GM18873 (cell line): ENCODE results near the gene TM2D3.

Experiments
- ATAC-seq: cut with Tn5 transposase; IDR thresholded peaks from one replicate; pipeline ENCODE4 v1.9.1; 2021; ENCODE audit warnings: mild to moderate bottlenecking, moderate library complexity, moderate number of reproducible peaks; ENCODE audit not compliant: unreplicated experiment, low FRiP score

TM2D3 gene

GRCh38 chr15:101625980-101626379, 26.2 kb downstream of the TM2D3 start:
- ATAC-seq: no peak

GRCh38 chr15:101625184-101625583, 27.0 kb downstream of the TM2D3 start:
- ATAC-seq: no peak

GRCh38 chr15:101623367-101624304, 28.5 kb downstream of the TM2D3 start:
- no peak for ATAC-seq

GRCh38 chr15:101621961-101622360, 30.2 kb downstream of the TM2D3 start:
- ATAC-seq: no peak

GRCh38 chr15:101620671-101621070, 31.5 kb downstream of the TM2D3 start:
- ATAC-seq: no peak

- ATAC-seq: no peak
Measured at GRCh38 chr15:101619615-101619865, 32.6 kb downstream of the TM2D3 start.

GRCh38 chr15:101618851-101619614, 33.1 kb downstream of the TM2D3 start:
- ATAC-seq: no peak

- no peak for ATAC-seq
Measured at GRCh38 chr15:101618076-101618475, 34.1 kb downstream of the TM2D3 start.

- ATAC-seq: no peak
Measured at GRCh38 chr15:101617390-101617965, 34.7 kb downstream of the TM2D3 start.

- no peak for ATAC-seq
Measured at GRCh38 chr15:101615986-101616848, 36.0 kb downstream of the TM2D3 start.

GRCh38 chr15:101615414-101615985, 36.7 kb downstream of the TM2D3 start:
- no peak for ATAC-seq

- ATAC-seq: no peak
Measured at GRCh38 chr15:101614761-101615160, 37.4 kb downstream of the TM2D3 start.

GRCh38 chr15:101614001-101614585, 38.1 kb downstream of the TM2D3 start:
- ATAC-seq: no peak

GRCh38 chr15:101613130-101614000, 38.8 kb downstream of the TM2D3 start:
- ATAC-seq: no peak

GRCh38 chr15:101612676-101613075, 39.5 kb downstream of the TM2D3 start:
- ATAC-seq: no peak

- ATAC-seq: no peak
Measured at GRCh38 chr15:101611580-101612299, 40.4 kb downstream of the TM2D3 start.

- no peak for ATAC-seq
Measured at GRCh38 chr15:101611007-101611406, 41.2 kb downstream of the TM2D3 start.

GRCh38 chr15:101610611-101611000, 41.6 kb downstream of the TM2D3 start:
- no peak for ATAC-seq
